ENCODE measurements around the gene SLFN12.

DNA sequence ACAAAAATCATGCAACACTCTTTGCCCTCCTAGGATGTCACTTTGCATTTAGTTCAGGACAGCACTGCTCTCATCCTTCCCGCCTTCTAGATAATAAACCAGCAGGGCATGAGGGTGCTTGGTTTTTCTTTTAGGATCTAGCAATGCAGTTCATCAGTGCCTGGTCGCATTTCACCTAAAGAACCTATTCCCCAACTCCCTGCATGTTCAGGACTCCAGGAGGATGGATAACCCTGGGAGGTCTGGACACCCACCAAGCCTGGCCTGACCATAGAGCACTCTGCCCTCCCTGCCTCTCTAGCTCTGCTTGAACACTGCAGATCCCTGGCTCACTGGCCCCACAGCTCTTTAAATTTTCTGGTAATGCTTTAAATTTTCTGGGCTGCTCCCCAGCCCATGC is 2.6 kb downstream of the SLFN12 start:
- TF ChIP-seq, protein P1, sequence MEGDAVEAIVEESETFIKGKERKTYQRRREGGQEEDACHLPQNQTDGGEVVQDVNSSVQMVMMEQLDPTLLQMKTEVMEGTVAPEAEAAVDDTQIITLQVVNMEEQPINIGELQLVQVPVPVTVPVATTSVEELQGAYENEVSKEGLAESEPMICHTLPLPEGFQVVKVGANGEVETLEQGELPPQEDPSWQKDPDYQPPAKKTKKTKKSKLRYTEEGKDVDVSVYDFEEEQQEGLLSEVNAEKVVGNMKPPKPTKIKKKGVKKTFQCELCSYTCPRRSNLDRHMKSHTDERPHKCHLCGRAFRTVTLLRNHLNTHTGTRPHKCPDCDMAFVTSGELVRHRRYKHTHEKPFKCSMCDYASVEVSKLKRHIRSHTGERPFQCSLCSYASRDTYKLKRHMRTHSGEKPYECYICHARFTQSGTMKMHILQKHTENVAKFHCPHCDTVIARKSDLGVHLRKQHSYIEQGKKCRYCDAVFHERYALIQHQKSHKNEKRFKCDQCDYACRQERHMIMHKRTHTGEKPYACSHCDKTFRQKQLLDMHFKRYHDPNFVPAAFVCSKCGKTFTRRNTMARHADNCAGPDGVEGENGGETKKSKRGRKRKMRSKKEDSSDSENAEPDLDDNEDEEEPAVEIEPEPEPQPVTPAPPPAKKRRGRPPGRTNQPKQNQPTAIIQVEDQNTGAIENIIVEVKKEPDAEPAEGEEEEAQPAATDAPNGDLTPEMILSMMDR (IDR thresholded peaks at IDR 0.05) = no peak
- no peak for TF ChIP-seq POLR2A (IDR thresholded peaks at IDR 0.05)
- no peak for TF ChIP-seq POLR2AphosphoS5 (IDR thresholded peaks at IDR 0.05)
- no peak for TF ChIP-seq EP300 (IDR thresholded peaks at IDR 0.05)

Data from gastroesophageal sphincter (tissue), 3 donors.